ENCODE results near the gene SLAMF6. TPM values are rescaled to one million over a fixed set of nuclear protein-coding genes. Genes with fewer than 3 reads are reported as not detected.

SLAMF6 gene
- total and polyA plus RNA-seq, 4 donors, result 0.73 to 2.4 (median 2.1) TPM

- Histone ChIP-seq H3K4me1 (ENCODE audit: control insufficient read depth in 5 of 5, insufficient read depth in 5 of 5, low read length in 5 of 5) (no peaks in the 10 kb centered on the region), H3K27ac (ENCODE audit: low read depth in 1 of 2, low read length in 1 of 2) (no peak overlapping the region), H3K9me3 (ENCODE audit: control insufficient read depth in 4 of 4, insufficient read depth in 3 of 4, low read length in 3 of 4) (no peaks in the 10 kb centered on the region), H3K4me3 (no peak overlapping the region), H3K36me3 (ENCODE audit: control insufficient read depth in 4 of 4, insufficient read depth in 4 of 4, low read length in 4 of 4) (no peaks in the 10 kb centered on the region), H3K27me3 (ENCODE audit: control insufficient read depth in 3 of 3, insufficient read depth in 3 of 3, low read length in 2 of 3) (no peaks in the 10 kb centered on the region), H3K9ac (ENCODE audit: insufficient read depth in 1 of 2, low read length in 2 of 2) (no peak overlapping the region)
- 86 to 89% methylated on average over 1 of the region's 1 CpG for WGBS, 2 donors
- TF ChIP-seq, protein P1, sequence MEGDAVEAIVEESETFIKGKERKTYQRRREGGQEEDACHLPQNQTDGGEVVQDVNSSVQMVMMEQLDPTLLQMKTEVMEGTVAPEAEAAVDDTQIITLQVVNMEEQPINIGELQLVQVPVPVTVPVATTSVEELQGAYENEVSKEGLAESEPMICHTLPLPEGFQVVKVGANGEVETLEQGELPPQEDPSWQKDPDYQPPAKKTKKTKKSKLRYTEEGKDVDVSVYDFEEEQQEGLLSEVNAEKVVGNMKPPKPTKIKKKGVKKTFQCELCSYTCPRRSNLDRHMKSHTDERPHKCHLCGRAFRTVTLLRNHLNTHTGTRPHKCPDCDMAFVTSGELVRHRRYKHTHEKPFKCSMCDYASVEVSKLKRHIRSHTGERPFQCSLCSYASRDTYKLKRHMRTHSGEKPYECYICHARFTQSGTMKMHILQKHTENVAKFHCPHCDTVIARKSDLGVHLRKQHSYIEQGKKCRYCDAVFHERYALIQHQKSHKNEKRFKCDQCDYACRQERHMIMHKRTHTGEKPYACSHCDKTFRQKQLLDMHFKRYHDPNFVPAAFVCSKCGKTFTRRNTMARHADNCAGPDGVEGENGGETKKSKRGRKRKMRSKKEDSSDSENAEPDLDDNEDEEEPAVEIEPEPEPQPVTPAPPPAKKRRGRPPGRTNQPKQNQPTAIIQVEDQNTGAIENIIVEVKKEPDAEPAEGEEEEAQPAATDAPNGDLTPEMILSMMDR (IDR thresholded peaks at IDR 0.05; ENCODE audit: control extremely low read depth, extremely low read depth), result no peak
- ATAC-seq (ENCODE audit: insufficient read depth, low FRiP score) (no peak), DNase-seq (no peak)
Measured at GRCh38 chr1:160474392-160475242, 48.4 kb downstream of the SLAMF6 start.

GRCh38 chr1:160472112-160472511, 50.9 kb downstream of the SLAMF6 start:
- no peaks in the 10 kb centered on the region for H3K27me3 ChIP-seq (ENCODE audit: control insufficient read depth in 3 of 3, insufficient read depth in 3 of 3, low read length in 2 of 3)
- no peak overlapping the region for H3K4me3 ChIP-seq
- no peaks in the 10 kb centered on the region for H3K4me1 ChIP-seq (ENCODE audit: control insufficient read depth in 5 of 5, insufficient read depth in 5 of 5, low read length in 5 of 5)
- WGBS, 2 donors, result 91 to 92% methylated on average over 3 of the region's 3 CpGs
- no peaks in the 10 kb centered on the region for H3K9me3 ChIP-seq (ENCODE audit: control insufficient read depth in 4 of 4, insufficient read depth in 3 of 4, low read length in 3 of 4)
- H3K9ac ChIP-seq (ENCODE audit: insufficient read depth in 1 of 2, low read length in 2 of 2), result no peak overlapping the region
- TF ChIP-seq, protein P1 (IDR thresholded peaks at IDR 0.05; ENCODE audit: control extremely low read depth, extremely low read depth), result no peak
- no peak for ATAC-seq (ENCODE audit: insufficient read depth, low FRiP score)
- DNase-seq, result no peak
- H3K36me3 ChIP-seq (ENCODE audit: control insufficient read depth in 4 of 4, insufficient read depth in 4 of 4, low read length in 4 of 4), result no peaks in the 10 kb centered on the region
- no peak overlapping the region for H3K27ac ChIP-seq (ENCODE audit: low read depth in 1 of 2, low read length in 1 of 2)

DNA sequence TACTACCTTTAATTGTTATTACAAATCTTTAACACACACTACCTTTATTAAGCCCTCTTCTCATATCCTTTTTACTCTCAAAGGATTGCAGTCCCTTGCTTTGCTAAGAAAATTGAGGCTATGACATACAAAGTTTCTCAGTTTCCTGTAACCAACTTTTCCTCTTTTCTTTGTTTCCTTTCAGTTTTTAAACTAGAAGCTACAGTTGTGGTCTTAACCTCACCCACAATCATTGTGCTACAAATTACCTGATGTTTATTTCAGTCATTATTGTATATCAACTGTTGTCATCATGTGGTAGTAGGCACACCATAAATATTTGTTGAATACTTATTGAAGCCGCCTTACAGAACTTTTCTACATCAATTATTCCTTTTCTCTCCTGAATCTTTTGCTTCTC, 51.8 kb downstream of the SLAMF6 start:
- Histone ChIP-seq H3K27me3 (ENCODE audit: control insufficient read depth in 3 of 3, insufficient read depth in 3 of 3, low read length in 2 of 3) (no peaks in the 10 kb centered on the region), H3K4me3 (no peak overlapping the region), H3K9ac (ENCODE audit: insufficient read depth in 1 of 2, low read length in 2 of 2) (no peak overlapping the region), H3K27ac (ENCODE audit: low read depth in 1 of 2, low read length in 1 of 2) (no peak overlapping the region), H3K4me1 (ENCODE audit: control insufficient read depth in 5 of 5, insufficient read depth in 5 of 5, low read length in 5 of 5) (no peaks in the 10 kb centered on the region), H3K36me3 (ENCODE audit: control insufficient read depth in 4 of 4, insufficient read depth in 4 of 4, low read length in 4 of 4) (no peaks in the 10 kb centered on the region), H3K9me3 (ENCODE audit: control insufficient read depth in 4 of 4, insufficient read depth in 3 of 4, low read length in 3 of 4) (no peaks in the 10 kb centered on the region)
- no peak for ATAC-seq (ENCODE audit: insufficient read depth, low FRiP score)
- TF ChIP-seq, protein P1 (IDR thresholded peaks at IDR 0.05; ENCODE audit: control extremely low read depth, extremely low read depth), result no peak
- WGBS, 2 donors, result 88 to 93% methylated on average over 1 of the region's 1 CpG
- no peak for DNase-seq
